Activated naive CD4-positive, alpha-beta T cell treated with Interleukin-2 at 50 U/mL for 16 hours (primary cell): ENCODE data around the gene ALX1.
"Not testable (repeated sequence)": the region's sequence is repeated elsewhere in the genome, so short reads cannot be mapped to it uniquely, and the experiment has no call there.

ENCODE experiments used
- DNase-seq: peaks from one replicate; pipeline ENCODE4 v3.0.0-alpha.2; 2020

The ALX1 gene

GRCh38 chr12:85308374-85308773, 28.4 kb downstream of the ALX1 start:
- DNase-seq, result no peak

- no peak for DNase-seq
Measured at GRCh38 chr12:85309125-85309566, 29.1 kb downstream of the ALX1 start.

- no peak for DNase-seq
Measured at GRCh38 chr12:85310025-85310424, 30.0 kb downstream of the ALX1 start.

GRCh38 chr12:85310456-85311076, 30.5 kb downstream of the ALX1 start:
- DNase-seq, result no peak

GRCh38 chr12:85317866-85318636, 38.0 kb downstream of the ALX1 start:
- DNase-seq, result not testable (repeated sequence)

GRCh38 chr12:85322715-85323114, 42.7 kb downstream of the ALX1 start:
- no peak for DNase-seq

- DNase-seq, result no peak
Measured at GRCh38 chr12:85325442-85325841, 45.4 kb downstream of the ALX1 start.

- no peak for DNase-seq
Measured at GRCh38 chr12:85329913-85330312, 49.9 kb downstream of the ALX1 start.

- no peak for DNase-seq
Measured at GRCh38 chr12:85348779-85349178, 68.8 kb downstream of the ALX1 start.

GRCh38 chr12:85350356-85350755, 70.3 kb downstream of the ALX1 start:
- DNase-seq, result no peak
